Measurements from ENCODE around the gene PCTP.
A peak's percentile ranks its signal among the peaks of the same experiment; 100 is the strongest.

The PCTP gene

GRCh38 chr17:55750750-55751657 lies at the start of gene PCTP:
Gene PCTP (plus strand): TSS chr17:55751051. CDS start chr17:55751104, 53 bp downstream.
- H3K4me3 Mint-ChIP-seq: peak within 1 kb of the TSS; percentile 70
- no peaks in the 10 kb centered on the region for H3K9me3 Mint-ChIP-seq
- H3K4me1 Mint-ChIP-seq (ENCODE audit: low read depth): peaks cover 15% of the 10 kb centered on the region
- H3K36me3 Mint-ChIP-seq (ENCODE audit: low read depth): no peaks in the 10 kb centered on the region
- H3K27ac Mint-ChIP-seq: peak within 1 kb of the TSS; percentile 58
- H3K27me3 Mint-ChIP-seq (ENCODE audit: low read depth): peaks cover 33% of the 10 kb centered on the region

DNA sequence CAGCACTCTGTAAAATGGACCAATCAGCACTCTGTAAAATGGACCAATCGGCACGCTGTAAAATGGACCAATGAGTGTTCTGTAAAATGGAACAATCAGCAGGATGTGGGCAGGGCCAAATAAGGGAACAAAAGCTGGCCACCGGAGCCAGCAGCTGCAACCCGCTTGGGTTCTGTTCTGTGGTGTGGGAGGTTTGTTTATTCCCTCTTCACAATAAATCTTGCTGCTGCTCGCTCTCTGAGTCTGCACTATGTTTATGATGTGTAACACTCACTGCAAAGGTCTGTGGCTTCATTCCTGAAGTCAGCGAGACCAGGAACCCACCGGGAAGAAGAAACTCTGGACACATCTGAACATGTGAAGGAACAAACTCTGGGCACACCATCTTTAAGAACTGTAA lies 48.7 kb upstream of the PCTP start:
- Mint-ChIP-seq H3K4me3 (no peak overlapping the region), H3K9me3 (no peaks in the 10 kb centered on the region), H3K36me3 (ENCODE audit: low read depth) (no peaks in the 10 kb centered on the region), H3K4me1 (ENCODE audit: low read depth) (no peaks in the 10 kb centered on the region), H3K27me3 (ENCODE audit: low read depth) (peaks cover 13% of the 10 kb centered on the region), H3K27ac (no peak overlapping the region)

GRCh38 chr17:55704401-55704800 lies 46.5 kb upstream of the PCTP start:
- Mint-ChIP-seq H3K27ac (no peak overlapping the region), H3K4me3 (no peak overlapping the region), H3K9me3 (no peaks in the 10 kb centered on the region), H3K27me3 (ENCODE audit: low read depth) (peaks cover 18% of the 10 kb centered on the region), H3K4me1 (ENCODE audit: low read depth) (no peaks in the 10 kb centered on the region), H3K36me3 (ENCODE audit: low read depth) (no peaks in the 10 kb centered on the region)

- Mint-ChIP-seq H3K4me1 (ENCODE audit: low read depth) (no peaks in the 10 kb centered on the region), H3K27me3 (ENCODE audit: low read depth) (peaks cover 13% of the 10 kb centered on the region), H3K36me3 (ENCODE audit: low read depth) (no peaks in the 10 kb centered on the region), H3K4me3 (no peak overlapping the region), H3K9me3 (no peaks in the 10 kb centered on the region), H3K27ac (no peak overlapping the region)
Measured at GRCh38 chr17:55705847-55706246, 45.0 kb upstream of the PCTP start.

DNA sequence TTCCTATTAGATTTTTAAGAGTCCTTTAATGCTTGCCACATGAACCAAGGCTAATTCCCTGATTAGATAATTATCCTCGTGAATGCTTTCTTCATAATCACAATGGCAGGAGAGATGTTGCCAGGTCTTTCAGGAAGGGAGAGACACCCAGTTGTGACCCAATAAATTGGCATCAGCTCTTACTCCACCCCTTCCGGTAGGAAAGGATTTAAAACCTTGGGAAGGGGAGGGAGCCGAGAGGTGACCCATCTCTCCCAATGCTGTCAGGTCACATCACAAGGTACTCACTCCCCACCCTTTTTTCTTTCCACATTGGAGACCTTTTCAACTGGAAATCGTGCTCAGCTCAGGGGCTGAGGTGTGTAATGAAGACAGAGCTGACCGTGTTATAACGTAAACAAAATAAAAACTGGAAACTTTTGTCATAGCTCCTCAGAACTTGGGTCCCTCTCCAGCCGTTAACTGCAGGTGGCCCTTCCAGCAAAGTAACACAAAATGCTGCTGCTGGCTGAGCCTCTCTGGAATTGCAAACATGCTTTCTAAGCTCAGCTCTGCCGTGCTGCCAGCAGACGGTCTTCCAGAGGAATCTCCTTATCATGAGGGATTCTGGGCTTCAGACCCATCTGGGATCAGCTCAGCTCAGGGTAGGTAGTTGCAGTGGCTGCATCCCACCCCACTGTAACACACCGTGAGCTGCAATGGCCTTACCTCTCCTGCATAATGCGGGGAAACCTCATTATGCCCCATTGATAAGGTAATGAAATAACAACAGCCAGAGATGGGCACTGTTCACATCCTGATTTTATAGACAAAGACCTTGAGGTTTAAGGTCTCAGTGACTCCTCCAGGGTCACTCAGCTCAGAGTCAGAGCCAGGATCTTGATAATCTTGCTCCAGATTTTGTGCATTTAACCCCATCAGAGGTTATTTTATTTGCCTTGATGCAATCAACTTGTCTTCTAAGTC lies 43.8 kb upstream of the PCTP start:
- peaks cover 10% of the 10 kb centered on the region for H3K27me3 Mint-ChIP-seq (ENCODE audit: low read depth)
- H3K36me3 Mint-ChIP-seq (ENCODE audit: low read depth): no peaks in the 10 kb centered on the region
- no peaks in the 10 kb centered on the region for H3K4me1 Mint-ChIP-seq (ENCODE audit: low read depth)
- H3K4me3 Mint-ChIP-seq: no peak overlapping the region
- H3K27ac Mint-ChIP-seq: no peak overlapping the region
- H3K9me3 Mint-ChIP-seq: no peaks in the 10 kb centered on the region

DNA sequence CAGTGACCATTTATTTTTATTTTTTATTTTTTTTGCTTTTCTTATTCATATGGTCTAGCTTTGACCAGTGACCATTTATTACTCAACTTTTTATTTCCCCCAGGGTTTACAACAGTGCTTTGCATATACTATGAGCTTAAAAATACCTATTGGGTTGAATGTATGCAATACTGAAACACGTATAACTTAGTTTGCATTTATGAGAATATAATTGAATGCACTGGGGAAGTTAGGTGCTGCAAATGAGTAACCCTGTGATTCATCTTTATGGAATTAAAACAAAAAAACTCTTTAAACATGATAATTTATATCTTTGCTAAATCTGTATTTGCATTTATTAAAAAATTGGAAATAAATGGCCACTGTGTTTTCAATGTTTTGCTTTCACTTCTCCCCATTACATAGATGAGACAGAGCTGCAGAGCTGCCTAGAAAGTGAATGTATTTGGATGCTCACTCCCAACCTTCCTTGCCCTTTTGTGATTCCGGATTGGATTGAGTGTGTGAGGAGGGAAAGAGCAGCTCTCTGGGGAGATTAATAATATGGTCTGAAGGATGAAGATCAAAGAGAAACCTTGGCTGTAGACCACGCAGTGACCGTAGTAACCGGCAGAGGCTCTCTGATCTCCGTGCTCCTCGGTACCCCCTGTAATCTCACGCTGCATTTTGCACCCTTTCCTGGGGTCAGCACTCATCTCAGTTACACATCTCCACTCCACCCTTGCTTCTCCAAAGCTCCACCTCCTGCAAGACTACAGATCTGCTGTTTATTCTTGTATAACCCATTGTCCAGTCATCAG lies 42.5 kb upstream of the PCTP start:
- Mint-ChIP-seq H3K27ac (no peak overlapping the region), H3K4me1 (ENCODE audit: low read depth) (no peaks in the 10 kb centered on the region), H3K27me3 (ENCODE audit: low read depth) (peaks cover 5% of the 10 kb centered on the region), H3K36me3 (ENCODE audit: low read depth) (no peaks in the 10 kb centered on the region), H3K4me3 (no peak overlapping the region), H3K9me3 (no peaks in the 10 kb centered on the region)

GRCh38 chr17:55709440-55709839 lies 41.4 kb upstream of the PCTP start:
- no peak overlapping the region for H3K27ac Mint-ChIP-seq
- no peak overlapping the region for H3K4me3 Mint-ChIP-seq
- no peaks in the 10 kb centered on the region for H3K4me1 Mint-ChIP-seq (ENCODE audit: low read depth)
- H3K36me3 Mint-ChIP-seq (ENCODE audit: low read depth): no peaks in the 10 kb centered on the region
- no peaks in the 10 kb centered on the region for H3K9me3 Mint-ChIP-seq
- H3K27me3 Mint-ChIP-seq (ENCODE audit: low read depth): peaks cover 5% of the 10 kb centered on the region

DNA sequence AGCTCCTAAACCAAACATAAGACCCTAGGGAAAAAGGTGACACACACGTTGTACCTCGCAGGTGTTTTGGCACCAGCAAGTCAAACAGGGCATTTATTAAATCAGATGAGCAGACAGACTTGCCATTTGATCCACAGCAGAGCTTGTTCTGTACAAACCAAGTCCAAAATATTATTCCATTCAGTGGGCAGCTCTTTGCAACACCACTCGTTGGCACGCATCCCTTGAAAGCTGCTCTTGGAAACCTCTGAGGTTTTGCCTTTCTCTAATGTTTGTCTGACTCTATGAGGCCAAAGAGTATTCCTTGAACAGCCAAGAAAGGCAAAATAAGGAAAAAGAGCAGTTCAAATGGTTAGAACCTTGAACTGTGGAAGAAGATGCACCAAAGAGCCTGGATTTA lies 40.9 kb upstream of the PCTP start:
- H3K4me3 Mint-ChIP-seq: no peak overlapping the region
- no peak overlapping the region for H3K27ac Mint-ChIP-seq
- no peaks in the 10 kb centered on the region for H3K36me3 Mint-ChIP-seq (ENCODE audit: low read depth)
- H3K27me3 Mint-ChIP-seq (ENCODE audit: low read depth): peaks cover 5% of the 10 kb centered on the region
- H3K9me3 Mint-ChIP-seq: no peaks in the 10 kb centered on the region
- H3K4me1 Mint-ChIP-seq (ENCODE audit: low read depth): no peaks in the 10 kb centered on the region

- no peaks in the 10 kb centered on the region for H3K36me3 Mint-ChIP-seq (ENCODE audit: low read depth)
- no peak overlapping the region for H3K27ac Mint-ChIP-seq
- H3K9me3 Mint-ChIP-seq: no peaks in the 10 kb centered on the region
- no peaks in the 10 kb centered on the region for H3K4me1 Mint-ChIP-seq (ENCODE audit: low read depth)
- peaks cover 5% of the 10 kb centered on the region for H3K27me3 Mint-ChIP-seq (ENCODE audit: low read depth)
- no peak overlapping the region for H3K4me3 Mint-ChIP-seq
Measured at GRCh38 chr17:55710410-55710809, 40.4 kb upstream of the PCTP start.

DNA sequence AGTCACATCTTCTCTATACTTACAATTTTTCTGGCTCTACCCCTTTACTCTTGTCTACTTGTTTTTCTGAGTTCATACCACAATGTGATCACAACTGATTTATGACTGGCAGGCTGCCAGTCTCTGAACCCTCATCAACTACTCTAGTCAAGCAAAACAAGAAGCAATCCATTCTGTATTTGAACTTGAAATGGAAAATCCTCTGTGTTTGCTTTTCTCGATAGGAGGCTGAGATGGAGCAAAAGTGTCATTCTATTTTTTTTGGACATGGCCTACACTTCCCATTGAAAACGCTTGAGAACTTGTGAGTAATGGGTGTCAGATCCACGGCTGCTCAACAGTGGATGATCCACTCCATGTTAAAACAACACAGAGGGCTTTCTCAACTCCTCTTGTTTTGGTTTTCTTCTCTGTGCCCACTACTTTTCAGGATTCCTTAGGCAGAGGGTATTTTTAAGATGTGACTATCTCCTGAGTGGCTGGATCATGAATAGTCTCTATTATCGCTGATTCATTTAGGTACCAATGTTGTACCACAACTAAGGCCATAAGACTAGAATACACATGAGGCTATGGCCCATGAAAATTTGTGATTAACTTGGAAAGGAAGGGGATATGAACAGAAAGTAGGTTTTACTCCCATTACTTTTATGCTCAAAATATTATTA lies 39.9 kb upstream of the PCTP start:
- Mint-ChIP-seq H3K4me1 (ENCODE audit: low read depth) (no peaks in the 10 kb centered on the region), H3K4me3 (no peak overlapping the region), H3K27ac (no peak overlapping the region), H3K36me3 (ENCODE audit: low read depth) (no peaks in the 10 kb centered on the region), H3K27me3 (ENCODE audit: low read depth) (peaks cover 5% of the 10 kb centered on the region), H3K9me3 (no peaks in the 10 kb centered on the region)

- no peaks in the 10 kb centered on the region for H3K9me3 Mint-ChIP-seq
- peaks cover 17% of the 10 kb centered on the region for H3K27me3 Mint-ChIP-seq (ENCODE audit: low read depth)
- H3K4me1 Mint-ChIP-seq (ENCODE audit: low read depth): no peaks in the 10 kb centered on the region
- no peaks in the 10 kb centered on the region for H3K36me3 Mint-ChIP-seq (ENCODE audit: low read depth)
- no peak overlapping the region for H3K4me3 Mint-ChIP-seq
- H3K27ac Mint-ChIP-seq: no peak overlapping the region
Measured at GRCh38 chr17:55717432-55717831, 33.4 kb upstream of the PCTP start.

- Mint-ChIP-seq H3K9me3 (no peaks in the 10 kb centered on the region), H3K36me3 (ENCODE audit: low read depth) (no peaks in the 10 kb centered on the region), H3K4me1 (ENCODE audit: low read depth) (no peaks in the 10 kb centered on the region), H3K4me3 (no peak overlapping the region), H3K27me3 (ENCODE audit: low read depth) (peaks cover 24% of the 10 kb centered on the region), H3K27ac (no peak overlapping the region)
Measured at GRCh38 chr17:55717898-55718735, 32.7 kb upstream of the PCTP start.

Measured in T-helper 1 cell treated with Interleukin-12 subunit alpha and Interleukin-12 subunit beta and Interleukin-4 antibody, amounts not matched to agents 30 μg/mL and 1 μg/mL, for 36 hours (primary cell).